ENCODE data around the gene E2F2. TPM values are rescaled to one million over a fixed set of nuclear protein-coding genes. Genes with fewer than 3 reads are reported as not detected.
A peak's percentile ranks its signal among the peaks of the same experiment; 100 is the strongest.

Gene E2F2
- total RNA-seq, 1 experiment from 2014 or later = 43.2 TPM

- H3K27me3 ChIP-seq = no peaks in the 10 kb centered on the region
- H3K36me3 ChIP-seq = no peaks in the 10 kb centered on the region
- H3K4me3 ChIP-seq = peak overlapping the region; percentile 67
- peak overlapping the region; percentile 87 for H3K27ac ChIP-seq
- DNase-seq = peak; percentile 80
- no peaks in the 10 kb centered on the region for H3K9me3 ChIP-seq (replicated peaks)
- H3K4me1 ChIP-seq = peaks cover 39% of the 10 kb centered on the region
Observed at GRCh38 chr1:23567996-23568607, 37.1 kb upstream of the E2F2 start.

GRCh38 chr1:23567629-23567995, 36.6 kb upstream of the E2F2 start:
- Histone ChIP-seq H3K27me3 (no peaks in the 10 kb centered on the region), H3K36me3 (no peaks in the 10 kb centered on the region), H3K4me3 (peak overlapping the region; percentile 67), H3K9me3 (replicated peaks) (no peaks in the 10 kb centered on the region), H3K4me1 (peaks cover 39% of the 10 kb centered on the region), H3K27ac (peak overlapping the region; percentile 87)
- DNase-seq = no peak

- Histone ChIP-seq H3K36me3 (no peaks in the 10 kb centered on the region), H3K27ac (no peak overlapping the region), H3K9me3 (replicated peaks) (no peaks in the 10 kb centered on the region), H3K27me3 (no peaks in the 10 kb centered on the region), H3K4me3 (no peak overlapping the region), H3K4me1 (peaks cover 45% of the 10 kb centered on the region)
- DNase-seq = no peak
Observed at GRCh38 chr1:23566304-23566703, 35.3 kb upstream of the E2F2 start.

GRCh38 chr1:23565776-23566175, 34.7 kb upstream of the E2F2 start:
- Histone ChIP-seq H3K27ac (no peak overlapping the region), H3K36me3 (no peaks in the 10 kb centered on the region), H3K9me3 (replicated peaks) (no peaks in the 10 kb centered on the region), H3K4me3 (no peak overlapping the region), H3K27me3 (no peaks in the 10 kb centered on the region), H3K4me1 (peaks cover 50% of the 10 kb centered on the region)
- no peak for DNase-seq

- Histone ChIP-seq H3K36me3 (no peaks in the 10 kb centered on the region), H3K9me3 (replicated peaks) (no peaks in the 10 kb centered on the region), H3K27ac (peak overlapping the region; percentile 99; the same call in 1 of the 2 replicates), H3K4me3 (no peak overlapping the region), H3K27me3 (no peaks in the 10 kb centered on the region), H3K4me1 (peaks cover 58% of the 10 kb centered on the region)
- DNase-seq = peak in 1 of 2 experiments; percentile 53
Observed at GRCh38 chr1:23564529-23565122, 33.6 kb upstream of the E2F2 start.

- H3K9me3 ChIP-seq (replicated peaks) = no peaks in the 10 kb centered on the region
- H3K4me3 ChIP-seq = no peak overlapping the region
- peaks cover under 1% of the 10 kb centered on the region; the same call in 1 of the 2 replicates for H3K36me3 ChIP-seq
- peaks cover 51% of the 10 kb centered on the region for H3K4me1 ChIP-seq
- H3K27me3 ChIP-seq = no peaks in the 10 kb centered on the region
- H3K27ac ChIP-seq = peak overlapping the region; percentile 99
- DNase-seq = no peak
Observed at GRCh38 chr1:23563755-23564374, 32.8 kb upstream of the E2F2 start.

GRCh38 chr1:23563003-23563402, 32.0 kb upstream of the E2F2 start:
- Histone ChIP-seq H3K36me3 (peaks cover 9% of the 10 kb centered on the region), H3K27ac (peak overlapping the region; percentile 99), H3K4me3 (no peak overlapping the region; the same call in 1 of the 2 replicates), H3K9me3 (replicated peaks) (no peaks in the 10 kb centered on the region), H3K27me3 (no peaks in the 10 kb centered on the region), H3K4me1 (peaks cover 50% of the 10 kb centered on the region)
- DNase-seq = peak; percentile 61 to 70

GRCh38 chr1:23562137-23562876, 31.3 kb upstream of the E2F2 start:
- peaks cover 45% of the 10 kb centered on the region for H3K4me1 ChIP-seq
- H3K9me3 ChIP-seq (replicated peaks) = no peaks in the 10 kb centered on the region
- peak overlapping the region; percentile 99 for H3K27ac ChIP-seq
- peaks cover 16% of the 10 kb centered on the region for H3K36me3 ChIP-seq
- H3K4me3 ChIP-seq = peak overlapping the region; percentile 14
- no peaks in the 10 kb centered on the region for H3K27me3 ChIP-seq
- peak; percentile 100 for DNase-seq

GRCh38 chr1:23561813-23562100, 30.7 kb upstream of the E2F2 start:
- Histone ChIP-seq H3K4me3 (peak overlapping the region; percentile 79), H3K27me3 (no peaks in the 10 kb centered on the region), H3K9me3 (replicated peaks) (no peaks in the 10 kb centered on the region), H3K27ac (peak overlapping the region; percentile 99), H3K36me3 (peaks cover 21% of the 10 kb centered on the region), H3K4me1 (peaks cover 49% of the 10 kb centered on the region)
- DNase-seq = peak; percentile 58 to 75

- Histone ChIP-seq H3K4me3 (peak overlapping the region; percentile 79), H3K27me3 (no peaks in the 10 kb centered on the region), H3K36me3 (peaks cover 21% of the 10 kb centered on the region), H3K4me1 (peaks cover 54% of the 10 kb centered on the region), H3K9me3 (replicated peaks) (no peaks in the 10 kb centered on the region), H3K27ac (peak overlapping the region; percentile 99)
- no peak for DNase-seq
Observed at GRCh38 chr1:23561076-23561812, 30.2 kb upstream of the E2F2 start.

GRCh38 chr1:23559985-23560741, 29.1 kb upstream of the E2F2 start:
- Histone ChIP-seq H3K27ac (peak overlapping the region; percentile 99), H3K36me3 (peaks cover 21% of the 10 kb centered on the region), H3K27me3 (no peaks in the 10 kb centered on the region), H3K4me1 (peaks cover 62% of the 10 kb centered on the region), H3K4me3 (peak overlapping the region; percentile 79), H3K9me3 (replicated peaks) (no peaks in the 10 kb centered on the region)
- peak in 1 of 2 experiments; percentile 61 for DNase-seq

GRCh38 chr1:23559136-23559984, 28.3 kb upstream of the E2F2 start, which contains the start of gene ID3:
ID3 (minus strand) TSS chr1:23559501; CDS start chr1:23559426, 75 bp downstream.
- peak within 1 kb of the TSS; percentile 99 for H3K27ac ChIP-seq
- H3K4me1 ChIP-seq = peaks cover 56% of the 10 kb centered on the region
- peaks cover 21% of the 10 kb centered on the region for H3K36me3 ChIP-seq
- peak; percentile 98 for DNase-seq
- no peaks in the 10 kb centered on the region for H3K27me3 ChIP-seq
- no peaks in the 10 kb centered on the region for H3K9me3 ChIP-seq (replicated peaks)
- peak within 1 kb of the TSS; percentile 79 for H3K4me3 ChIP-seq

- Histone ChIP-seq H3K9me3 (replicated peaks) (no peaks in the 10 kb centered on the region), H3K27ac (peak overlapping the region; percentile 99), H3K27me3 (no peaks in the 10 kb centered on the region), H3K36me3 (peaks cover 21% of the 10 kb centered on the region), H3K4me3 (peak overlapping the region; percentile 79), H3K4me1 (peaks cover 51% of the 10 kb centered on the region)
- no peak for DNase-seq
Observed at GRCh38 chr1:23558872-23559135, 27.8 kb upstream of the E2F2 start.
